CD4-positive, alpha-beta memory T cell (primary cell): Measurements from ENCODE around the gene MAP3K21. TPM values are rescaled to one million over a fixed set of nuclear protein-coding genes. Genes with fewer than 3 reads are reported as not detected.
A peak's percentile ranks its signal among the peaks of the same experiment; 100 is the strongest.

Experiments
- CTCF ChIA-PET: fragments of 350-600 bp; sonication (Branson Sonifier 250); formaldehyde crosslinking; loops from one replicate; lab custom pipeline; 2021; ENCODE audit warnings: inconsistent platforms; ENCODE audit not compliant: partially characterized antibody; lab: Charles Lee
- POLR2A ChIA-PET: fragments of 350-600 bp; sonication (Branson Sonifier 250); formaldehyde crosslinking; loops from one replicate; lab custom pipeline; 2021; ENCODE audit not compliant: partially characterized antibody; lab: Charles Lee
- DNase-seq, 5 donors: peaks; one replicate each; pipeline versions ENCODE4 v3.0.0 to v3.0.0-alpha.2; 2020 to 2022; ENCODE audit warnings: mixed read lengths in 1 of 5
- H3K27ac ChIP-seq: one replicate; pipeline ENCODE4 v1.7.0; 2013; ENCODE audit warnings: low read depth, low read length
- H3K27me3 ChIP-seq: 2 replicates; pipeline ENCODE4 v1.7.0; 2013; ENCODE audit warnings: mild to moderate bottlenecking, low read length, moderate library complexity; ENCODE audit not compliant: insufficient read depth
- H3K36me3 ChIP-seq: 2 replicates; pipeline ENCODE4 v1.7.0; 2013; ENCODE audit warnings: mild to moderate bottlenecking, low read length, moderate library complexity; ENCODE audit not compliant: insufficient read depth
- H3K4me1 ChIP-seq: 2 replicates; pipeline ENCODE4 v1.7.0; 2013; ENCODE audit warnings: mild to moderate bottlenecking, low read length, moderate library complexity; ENCODE audit not compliant: insufficient read depth
- H3K4me3 ChIP-seq, 2 donors: one replicate each; pipeline ENCODE4 v1.7.0; 2013; ENCODE audit warnings: low read length in 2 of 2, mild to moderate bottlenecking in 1 of 2
- H3K9me3 ChIP-seq, 2 donors: one replicate each; pipeline ENCODE4 v1.7.0; 2013; ENCODE audit warnings: low read length in 2 of 2, control low read depth in 1 of 2; ENCODE audit not compliant: control insufficient read depth in 1 of 2
- H3K27ac Mint-ChIP-seq, 7 donors: one replicate each; pipeline ENCODE4 v1.8.0; 2020 to 2021; ENCODE audit warnings: mixed read lengths in 7 of 7, mild to moderate bottlenecking in 6 of 7, inconsistent platforms in 3 of 7, moderate library complexity in 3 of 7
- H3K27me3 Mint-ChIP-seq, 2 donors: one replicate each; pipeline ENCODE4 v1.8.0; 2020 to 2021; ENCODE audit warnings: mixed read lengths in 2 of 2
- H3K36me3 Mint-ChIP-seq, 2 donors: one replicate each; pipeline ENCODE4 v1.8.0; 2020 to 2021; ENCODE audit warnings: mixed read lengths in 2 of 2, inconsistent platforms in 1 of 2, mild to moderate bottlenecking in 1 of 2
- H3K4me1 Mint-ChIP-seq, 4 donors: one replicate each; pipeline ENCODE4 v1.8.0; 2020 to 2021; ENCODE audit warnings: mixed read lengths in 4 of 4, mild to moderate bottlenecking in 1 of 4
- H3K4me3 Mint-ChIP-seq, 8 donors: one replicate each; pipeline ENCODE4 v1.8.0; 2020 to 2021; ENCODE audit warnings: mixed read lengths in 8 of 8, mild to moderate bottlenecking in 7 of 8, moderate library complexity in 6 of 8, inconsistent platforms in 3 of 8
- H3K9me3 Mint-ChIP-seq, 8 donors: one replicate each; pipeline ENCODE4 v1.8.0; 2020 to 2021; ENCODE audit warnings: mixed read lengths in 8 of 8, mild to moderate bottlenecking in 5 of 8, inconsistent platforms in 3 of 8, moderate library complexity in 1 of 8
- intact Hi-C: fragments of 100-400 bp; cut with micrococcal nuclease; formaldehyde crosslinking; loops from one replicate; pipeline ENCODE4 v1.15.1; 2023
- polyA plus RNA-seq, 2 donors: library from polyadenylated mRNA; unstranded; fragments of 300-500 nt; fragmentation: Illumina TruSeq; gene quantifications; one replicate each; pipeline ENCODE4 v1.2.3, GENCODE V29; 2021
- total RNA-seq, 2 experiments: library from RNA; stranded (reverse); gene quantifications; one replicate each; pipeline ENCODE4 v1.2.3, GENCODE V29; 2021

MAP3K21 gene
- 1 to 10 TPM; 2.8 to 3.0 TPM for total RNA-seq
- under 1 TPM in 1 of 2 donors, not detected in 1; 0.69 TPM for polyA plus RNA-seq

GRCh38 chr1:233327651-233328141 is at the start of gene MAP3K21:
TSS of gene MAP3K21 (plus strand) at chr1:233327724. CDS start at chr1:233328029, 305 bp downstream.
- peaks cover 0 to 2% of the 10 kb centered on the region in 2 donors for H3K36me3 Mint-ChIP-seq
- no peaks in the 10 kb centered on the region for H3K9me3 ChIP-seq
- H3K27me3 ChIP-seq: no peaks in the 10 kb centered on the region
- H3K9me3 Mint-ChIP-seq: no peaks in the 10 kb centered on the region
- H3K27ac ChIP-seq: peak within 1 kb of the TSS; percentile 31
- peaks cover 9% of the 10 kb centered on the region for H3K4me1 ChIP-seq
- H3K4me1 Mint-ChIP-seq: peaks cover 9 to 20% (median 13%) of the 10 kb centered on the region in 4 donors
- peak within 1 kb of the TSS; percentile 11 to 60 for H3K4me3 ChIP-seq
- POLR2A ChIA-PET: interaction anchor here (0.8 to 2.5 kb wide), 6 partner anchors 10 to 76 kb away, joined by 3 to 19 read pairs (median 3); partner anchors contain the start of gene PCNX2
- intact Hi-C loops: loop anchor here (1.0 kb wide), 1 partner anchor 32 kb away; the partner anchor contains the start of gene PCNX2
- no peak for DNase-seq
- no peaks in the 10 kb centered on the region for H3K36me3 ChIP-seq
- no peaks in the 10 kb centered on the region for H3K27me3 Mint-ChIP-seq
- H3K27ac Mint-ChIP-seq: peak within 1 kb of the TSS; percentile 37 to 86 (median 78)
- CTCF ChIA-PET: interaction anchor here (1.1 to 1.6 kb wide), 2 partner anchors 23 to 26 kb away, joined by 3 to 5 read pairs; no protein-coding TSS in a partner anchor
- peak within 1 kb of the TSS; percentile 78 to 93 (median 84) for H3K4me3 Mint-ChIP-seq

GRCh38 chr1:233278631-233279030 is 48.9 kb upstream of the MAP3K21 start:
- H3K4me3 Mint-ChIP-seq: peak overlapping the region in 1 of 8 donors; percentile 2

GRCh38 chr1:233279971-233280370 is 47.6 kb upstream of the MAP3K21 start:
- H3K36me3 ChIP-seq: no peaks in the 10 kb centered on the region
- Mint-ChIP-seq H3K36me3 (peaks cover 1 to 10% of the 10 kb centered on the region in 2 donors), H3K4me3 (peak overlapping the region in 1 of 8 donors; percentile 20), H3K9me3 (no peaks in the 10 kb centered on the region), H3K27ac (peak overlapping the region in 5 of 7 donors; percentile 36 to 82 (median 54)), H3K27me3 (no peaks in the 10 kb centered on the region), H3K4me1 (peaks cover 38 to 55% (median 47%) of the 10 kb centered on the region in 4 donors)
- H3K4me1 ChIP-seq: peaks cover 31% of the 10 kb centered on the region
- no peak overlapping the region for H3K4me3 ChIP-seq
- no peaks in the 10 kb centered on the region for H3K9me3 ChIP-seq
- ChIA-PET CTCF (no interaction called here), POLR2A (no interaction called here)
- intact Hi-C loops: no loop called here
- DNase-seq: no peak
- no peak overlapping the region for H3K27ac ChIP-seq
- no peaks in the 10 kb centered on the region for H3K27me3 ChIP-seq

More at GRCh38 chr1:233278631-233279030, 48.9 kb upstream of the MAP3K21 start:
- peaks cover 33 to 57% (median 38%) of the 10 kb centered on the region in 4 donors for H3K4me1 Mint-ChIP-seq
- H3K4me1 ChIP-seq: peaks cover 31% of the 10 kb centered on the region
- peaks cover 7 to 17% of the 10 kb centered on the region in 2 donors for H3K36me3 Mint-ChIP-seq
- ChIA-PET POLR2A (no interaction called here), CTCF (no interaction called here)
- H3K9me3 Mint-ChIP-seq: no peaks in the 10 kb centered on the region
- H3K27me3 ChIP-seq: no peaks in the 10 kb centered on the region
- no peaks in the 10 kb centered on the region for H3K27me3 Mint-ChIP-seq
- H3K9me3 ChIP-seq: no peaks in the 10 kb centered on the region
- no peak overlapping the region for H3K27ac ChIP-seq
- no peak overlapping the region for H3K4me3 ChIP-seq
- H3K27ac Mint-ChIP-seq: peak overlapping the region in 5 of 7 donors; percentile 3 to 79 (median 47)
- DNase-seq: no peak
- intact Hi-C loops: no loop called here
- H3K36me3 ChIP-seq: no peaks in the 10 kb centered on the region

GRCh38 chr1:233281711-233282581 is 45.6 kb upstream of the MAP3K21 start:
- Histone ChIP-seq H3K4me3 (peak overlapping the region in 1 of 2 donors; percentile 4), H3K36me3 (no peaks in the 10 kb centered on the region), H3K9me3 (no peaks in the 10 kb centered on the region), H3K27me3 (no peaks in the 10 kb centered on the region), H3K4me1 (peaks cover 31% of the 10 kb centered on the region), H3K27ac (peak overlapping the region; percentile 10)
- peak overlapping the region; percentile 48 to 96 (median 82) for H3K27ac Mint-ChIP-seq
- DNase-seq: peak; percentile 28 to 58 (median 48)
- ChIA-PET POLR2A (interaction anchor here (0.7 to 3.5 kb wide), 4 partner anchors 13 to 27 kb away, joined by 3 to 20 read pairs (median 4); partner anchors contain the start of gene PCNX2), CTCF (no interaction called here)
- peaks cover 1 to 13% of the 10 kb centered on the region in 2 donors for H3K36me3 Mint-ChIP-seq
- intact Hi-C loops: loop anchor here (1.0 kb wide), 1 partner anchor 13 kb away; the partner anchor contains the start of gene PCNX2
- no peaks in the 10 kb centered on the region for H3K9me3 Mint-ChIP-seq
- H3K4me3 Mint-ChIP-seq: peak overlapping the region; percentile 59 to 85 (median 70)
- H3K27me3 Mint-ChIP-seq: no peaks in the 10 kb centered on the region
- H3K4me1 Mint-ChIP-seq: peaks cover 39 to 55% (median 48%) of the 10 kb centered on the region in 4 donors

- ChIA-PET CTCF (interaction anchor here (0.9 kb wide), 1 partner anchor 22 kb away, joined by 3 read pairs; no protein-coding TSS in a partner anchor), POLR2A (interaction anchor here (1.0 to 3.5 kb wide), 3 partner anchors 13 to 27 kb away, joined by 3 to 20 read pairs (median 4); partner anchors contain the start of gene PCNX2)
- Histone ChIP-seq H3K27me3 (no peaks in the 10 kb centered on the region), H3K27ac (no peak overlapping the region), H3K36me3 (no peaks in the 10 kb centered on the region), H3K4me1 (peaks cover 31% of the 10 kb centered on the region), H3K4me3 (no peak overlapping the region), H3K9me3 (no peaks in the 10 kb centered on the region)
- Mint-ChIP-seq H3K4me1 (peaks cover 39 to 52% (median 47%) of the 10 kb centered on the region in 4 donors), H3K9me3 (no peaks in the 10 kb centered on the region), H3K27ac (peak overlapping the region; percentile 48 to 96 (median 82)), H3K4me3 (peak overlapping the region; percentile 59 to 85 (median 70)), H3K36me3 (peaks cover 5 to 10% of the 10 kb centered on the region in 2 donors), H3K27me3 (no peaks in the 10 kb centered on the region)
- intact Hi-C loops: loop anchor here (1.0 kb wide), 1 partner anchor 13 kb away; the partner anchor contains the start of gene PCNX2
- DNase-seq: no peak
These were observed 45.0 kb upstream of the MAP3K21 start for GRCh38 chr1:233282582-233282886.

- no peaks in the 10 kb centered on the region for H3K9me3 Mint-ChIP-seq
- H3K27ac Mint-ChIP-seq: no peak overlapping the region
- ChIA-PET CTCF (no interaction called here), POLR2A (no interaction called here)
- Histone ChIP-seq H3K4me1 (peaks cover 12% of the 10 kb centered on the region), H3K9me3 (no peaks in the 10 kb centered on the region), H3K36me3 (no peaks in the 10 kb centered on the region), H3K27ac (no peak overlapping the region), H3K4me3 (no peak overlapping the region), H3K27me3 (no peaks in the 10 kb centered on the region)
- H3K36me3 Mint-ChIP-seq: peaks cover 20 to 24% of the 10 kb centered on the region in 2 donors
- no peak overlapping the region for H3K4me3 Mint-ChIP-seq
- intact Hi-C loops: no loop called here
- DNase-seq: no peak
- H3K27me3 Mint-ChIP-seq: no peaks in the 10 kb centered on the region
- peaks cover 16 to 32% (median 27%) of the 10 kb centered on the region in 4 donors for H3K4me1 Mint-ChIP-seq
These were observed 37.8 kb upstream of the MAP3K21 start for GRCh38 chr1:233289676-233290075.
